Rectal smooth muscle tissue (tissue), 1 donor: ENCODE measurements around the gene CCDC86.

Experiments
- H3K27ac ChIP-seq: one replicate; pipeline ENCODE4 v1.7.0; 2013; ENCODE audit warnings: low read depth, low read length, inconsistent platforms
- H3K27me3 ChIP-seq: one replicate; pipeline ENCODE4 v1.7.0; 2013; ENCODE audit warnings: low read length; ENCODE audit not compliant: control insufficient read depth, insufficient read depth
- H3K36me3 ChIP-seq: one replicate; pipeline ENCODE4 v1.7.0; 2013; ENCODE audit warnings: low read length; ENCODE audit not compliant: control insufficient read depth, insufficient read depth
- H3K4me1 ChIP-seq: one replicate; pipeline ENCODE4 v1.7.0; 2013; ENCODE audit warnings: low read length; ENCODE audit not compliant: control insufficient read depth, insufficient read depth
- H3K4me3 ChIP-seq: one replicate; pipeline ENCODE4 v1.7.0; 2013; ENCODE audit warnings: low read length
- H3K9ac ChIP-seq: one replicate; pipeline ENCODE4 v1.7.0; 2013; ENCODE audit warnings: low read length

The CCDC86 gene

GRCh38 chr11:60841797-60842667 lies at the start of gene CCDC86:
Gene CCDC86 (plus strand): TSS chr11:60842113. CDS start chr11:60842125, 12 bp downstream.
- Histone ChIP-seq H3K27ac (peak within 1 kb of the TSS; percentile 33), H3K36me3 (no peaks in the 10 kb centered on the region), H3K4me1 (peaks cover 16% of the 10 kb centered on the region)

GRCh38 chr11:60792521-60792920 lies 49.4 kb upstream of the CCDC86 start:
- H3K36me3 ChIP-seq, result no peaks in the 10 kb centered on the region
- no peaks in the 10 kb centered on the region for H3K27me3 ChIP-seq
- no peak overlapping the region for H3K27ac ChIP-seq
- H3K4me3 ChIP-seq, result no peak overlapping the region
- no peaks in the 10 kb centered on the region for H3K4me1 ChIP-seq
- no peak overlapping the region for H3K9ac ChIP-seq

More at GRCh38 chr11:60841797-60842667, at the start of gene CCDC86:
- Histone ChIP-seq H3K4me3 (peak within 1 kb of the TSS; percentile 91), H3K9ac (peak within 1 kb of the TSS; percentile 85), H3K27me3 (no peaks in the 10 kb centered on the region)

- Histone ChIP-seq H3K4me3 (no peak overlapping the region), H3K27ac (no peak overlapping the region), H3K4me1 (no peaks in the 10 kb centered on the region), H3K9ac (no peak overlapping the region), H3K36me3 (no peaks in the 10 kb centered on the region), H3K27me3 (no peaks in the 10 kb centered on the region)
Measured at GRCh38 chr11:60795291-60795690, 46.6 kb upstream of the CCDC86 start.

GRCh38 chr11:60797846-60798630 lies 43.9 kb upstream of the CCDC86 start:
- no peaks in the 10 kb centered on the region for H3K27me3 ChIP-seq
- no peaks in the 10 kb centered on the region for H3K4me1 ChIP-seq
- no peaks in the 10 kb centered on the region for H3K36me3 ChIP-seq
- no peak overlapping the region for H3K4me3 ChIP-seq
- H3K9ac ChIP-seq, result no peak overlapping the region
- H3K27ac ChIP-seq, result no peak overlapping the region

GRCh38 chr11:60798631-60799030 lies 43.3 kb upstream of the CCDC86 start:
- no peak overlapping the region for H3K9ac ChIP-seq
- no peaks in the 10 kb centered on the region for H3K36me3 ChIP-seq
- H3K4me3 ChIP-seq, result no peak overlapping the region
- H3K27ac ChIP-seq, result no peak overlapping the region
- no peaks in the 10 kb centered on the region for H3K27me3 ChIP-seq
- H3K4me1 ChIP-seq, result no peaks in the 10 kb centered on the region

- Histone ChIP-seq H3K27me3 (no peaks in the 10 kb centered on the region), H3K4me1 (no peaks in the 10 kb centered on the region), H3K27ac (no peak overlapping the region), H3K36me3 (no peaks in the 10 kb centered on the region), H3K4me3 (no peak overlapping the region), H3K9ac (no peak overlapping the region)
Measured at GRCh38 chr11:60801194-60801593, 40.7 kb upstream of the CCDC86 start.

- no peaks in the 10 kb centered on the region for H3K36me3 ChIP-seq
- H3K27ac ChIP-seq, result no peak overlapping the region
- H3K27me3 ChIP-seq, result no peaks in the 10 kb centered on the region
- no peaks in the 10 kb centered on the region for H3K4me1 ChIP-seq
- no peak overlapping the region for H3K9ac ChIP-seq
- no peak overlapping the region for H3K4me3 ChIP-seq
Measured at GRCh38 chr11:60803273-60803936, 38.5 kb upstream of the CCDC86 start.

GRCh38 chr11:60809249-60809648 lies 32.7 kb upstream of the CCDC86 start:
- no peaks in the 10 kb centered on the region for H3K36me3 ChIP-seq
- no peak overlapping the region for H3K27ac ChIP-seq
- no peak overlapping the region for H3K4me3 ChIP-seq
- no peak overlapping the region for H3K9ac ChIP-seq
- H3K4me1 ChIP-seq, result no peaks in the 10 kb centered on the region
- H3K27me3 ChIP-seq, result no peaks in the 10 kb centered on the region

GRCh38 chr11:60809691-60810090 lies 32.2 kb upstream of the CCDC86 start:
- H3K4me3 ChIP-seq, result no peak overlapping the region
- H3K27me3 ChIP-seq, result no peaks in the 10 kb centered on the region
- no peak overlapping the region for H3K9ac ChIP-seq
- H3K27ac ChIP-seq, result no peak overlapping the region
- H3K4me1 ChIP-seq, result no peaks in the 10 kb centered on the region
- H3K36me3 ChIP-seq, result no peaks in the 10 kb centered on the region

- H3K36me3 ChIP-seq, result no peaks in the 10 kb centered on the region
- no peak overlapping the region for H3K4me3 ChIP-seq
- H3K4me1 ChIP-seq, result no peaks in the 10 kb centered on the region
- no peak overlapping the region for H3K9ac ChIP-seq
- H3K27ac ChIP-seq, result no peak overlapping the region
- no peaks in the 10 kb centered on the region for H3K27me3 ChIP-seq
Measured at GRCh38 chr11:60810151-60810550, 31.8 kb upstream of the CCDC86 start.

- no peaks in the 10 kb centered on the region for H3K27me3 ChIP-seq
- H3K27ac ChIP-seq, result no peak overlapping the region
- H3K9ac ChIP-seq, result no peak overlapping the region
- H3K4me1 ChIP-seq, result no peaks in the 10 kb centered on the region
- no peaks in the 10 kb centered on the region for H3K36me3 ChIP-seq
- no peak overlapping the region for H3K4me3 ChIP-seq
Measured at GRCh38 chr11:60810569-60810968, 31.3 kb upstream of the CCDC86 start.

GRCh38 chr11:60813324-60813723 lies 28.6 kb upstream of the CCDC86 start:
- no peak overlapping the region for H3K4me3 ChIP-seq
- H3K9ac ChIP-seq, result no peak overlapping the region
- H3K36me3 ChIP-seq, result no peaks in the 10 kb centered on the region
- no peak overlapping the region for H3K27ac ChIP-seq
- H3K27me3 ChIP-seq, result no peaks in the 10 kb centered on the region
- H3K4me1 ChIP-seq, result no peaks in the 10 kb centered on the region
